Adrenal gland (tissue), 12 donors: Measurements from ENCODE around the gene ARHGEF39. TPM values are rescaled to one million over a fixed set of nuclear protein-coding genes. Genes with fewer than 3 reads are reported as not detected.

Experiments
- DNase-seq, 7 donors: peaks; one replicate each; pipeline ENCODE4 v3.0.0-alpha.2; 2019 to 2020
- H3K27ac ChIP-seq, 5 donors: fragments of 200-600 bp; sonication (generic) in 4 of 5; 1 replicate in 3 of 5; 2 replicates in 2 of 5; pipeline versions ENCODE4 v1.5.1 to v1.8.0; 2016 to 2020; ENCODE audit warnings: mild to moderate bottlenecking in 1 of 5
- H3K27me3 ChIP-seq: fragments of 200-600 bp; 2 replicates; pipeline ENCODE4 v1.8.0; 2021
- H3K36me3 ChIP-seq, 2 donors: fragments of 200-600 bp; replicated peaks in 1 of 2; 1 replicate in 1 of 2; 2 replicates in 1 of 2; pipeline versions ENCODE4 v1.5.1 to v1.8.0; 2018 to 2022
- H3K4me1 ChIP-seq, 2 donors: fragments of 200-600 bp; replicated peaks in 1 of 2; 1 replicate in 1 of 2; 2 replicates in 1 of 2; pipeline versions ENCODE4 v1.5.1 to v1.8.0; 2018 to 2021
- H3K4me3 ChIP-seq, 4 donors: fragments of 200-600 bp; sonication (generic) in 3 of 4; one replicate each; pipeline ENCODE4 v1.5.1; 2016 to 2018
- H3K9me3 ChIP-seq, 3 donors: fragments of 200-600 bp; sonication (generic) in 1 of 3; replicated peaks in 1 of 3; 1 replicate in 2 of 3; 2 replicates in 1 of 3; pipeline versions ENCODE4 v1.5.1 to v1.8.0; 2016 to 2021
- POLR2A ChIP-seq, 2 donors: fragments of 450-650 bp; IDR thresholded peaks; one replicate each; pipeline ENCODE4 v1.6.1; 2017; ENCODE audit warnings: antibody characterized with exemption in 2 of 2, mild to moderate bottlenecking in 2 of 2, moderate library complexity in 1 of 2
- WGBS, 4 donors: extraction: QIAGEN DNeasy Blood & Tissue Kit in 2 of 4; methylation state at CpG; one replicate each; pipeline versions ENCODE4 v1.1.5 to v1.1.7; 2013 to 2017; 5-methylcytosine and 5-hydroxymethylcytosine counted together
- intact Hi-C, 2 donors: fragments of 100-400 bp; cut with DNase I; formaldehyde crosslinking; loops; one replicate each; pipeline versions ENCODE4 v1.14.1 to v1.15.0; 2022 to 2023
- polyA plus RNA-seq, 3 donors: library from polyadenylated mRNA; stranded (reverse); fragments of 200-250 nt in 2 of 3; fragments of 350-450 nt in 1 of 3; fragmentation: Illumina TruSeq in 1 of 3; extraction: RNeasy Lipid Tissue Mini Kit (QIAGEN cat#74804) in 1 of 3; gene quantifications; one replicate each; pipeline ENCODE4 v1.2.3, GENCODE V29; 2013 to 2014
- total RNA-seq, 9 donors: library from RNA; depleted of rRNA in 4 of 9; stranded (reverse); fragments of >200 nt in 4 of 9; fragments of 120-200 nt in 1 of 9; fragmentation: NEBNext Ultra II Directional in 1 of 9; extraction: Animal tissue kit (Norgen Biotek cat#: 25700) in 1 of 9; gene quantifications; one replicate each; pipeline versions ENCODE4 v1.1.0 to v1.2.4, GENCODE V29; 2013 to 2023
- TF ChIP-seq, protein P1 (sequence below), 6 experiments: fragments of 450-650 bp in 4 of 6; fragments of 200-600 bp in 2 of 6; sonication (generic) in 1 of 6; IDR thresholded peaks; 1 replicate in 5 of 6; 2 replicates in 1 of 6; pipeline versions ENCODE4 v1.5.1 to v1.8.0; 2016 to 2021; ENCODE audit warnings: antibody characterized with exemption in 6 of 6, mild to moderate bottlenecking in 2 of 6, moderate library complexity in 1 of 6
- donor health status: healthy with polysubstance abuse.
- donor health status: Bipolar disorder and iron deficiency.
- donor health status: DM: yes; HTN: yes; CAD: no.
- donor health status: DM: no; HTN: no; CAD: no.
- donor health status: DM: no; HTN: no; CAD: no.
- donor health status: DM: yes; HTN: yes; CAD: no.

Gene ARHGEF39
- total and polyA plus RNA-seq, 12 donors, result 0.42 to 18.4 (median 1.2) TPM

DNA sequence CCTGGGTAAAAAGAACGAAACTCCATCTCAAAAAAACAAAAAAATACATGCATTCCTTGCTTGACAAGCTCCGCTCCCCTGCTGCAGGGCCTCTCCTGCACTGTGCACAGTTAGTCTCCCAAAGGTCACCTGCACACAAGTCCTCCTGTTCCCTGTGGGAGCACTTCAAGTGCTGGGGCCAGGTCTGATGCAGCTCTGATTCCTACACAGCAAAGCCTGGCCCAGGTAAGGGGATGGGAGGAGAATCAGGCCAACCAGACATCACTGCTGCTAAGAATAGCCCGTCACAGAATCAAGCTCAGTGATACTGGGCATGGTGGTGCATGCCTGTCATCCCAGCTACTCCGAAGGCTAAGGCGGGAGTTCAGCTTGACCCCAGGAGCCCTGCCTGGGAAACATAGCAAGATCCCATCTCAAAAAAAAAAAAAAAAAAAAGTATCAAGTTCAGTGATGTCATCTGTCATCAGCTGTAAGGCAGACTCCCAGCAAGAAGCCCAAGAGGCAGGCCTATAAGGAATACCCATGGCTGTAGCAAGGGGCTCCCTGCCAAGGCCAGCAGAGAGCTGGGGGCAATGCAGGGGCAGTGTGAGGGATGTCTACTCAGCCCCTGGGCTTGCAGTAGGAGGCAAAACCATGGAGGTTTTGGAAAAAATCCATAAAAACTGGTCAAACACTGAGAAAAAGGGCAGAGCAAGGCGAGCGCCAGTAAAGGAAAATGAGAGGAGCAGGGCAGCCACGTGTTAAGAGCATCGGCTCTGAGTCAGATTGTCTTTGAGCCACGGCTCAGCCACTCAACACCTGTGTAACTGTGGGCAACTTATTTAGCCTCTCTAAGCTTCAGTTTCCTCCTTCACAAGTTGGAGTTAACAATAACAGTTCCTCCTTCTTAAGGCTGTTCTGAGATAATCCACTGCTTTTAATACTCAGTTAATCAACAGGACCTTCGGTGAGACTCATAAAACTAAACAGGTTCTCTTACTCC, 21.5 kb upstream of the ARHGEF39 start:
- Histone ChIP-seq H3K36me3 (peaks cover 0 to 34% of the 10 kb centered on the region in 2 donors), H3K27me3 (no peaks in the 10 kb centered on the region), H3K27ac (peak overlapping the region in 3 of 5 donors; percentile 21 to 89 (median 31)), H3K9me3 (no peaks in the 10 kb centered on the region), H3K4me3 (no peak overlapping the region), H3K4me1 (peaks cover 24 to 36% of the 10 kb centered on the region in 2 donors)
- peak in 1 of 7 donors; percentile 52 for DNase-seq
- TF ChIP-seq POLR2A (IDR thresholded peaks at IDR 0.05), result no peak
- TF ChIP-seq, protein P1, sequence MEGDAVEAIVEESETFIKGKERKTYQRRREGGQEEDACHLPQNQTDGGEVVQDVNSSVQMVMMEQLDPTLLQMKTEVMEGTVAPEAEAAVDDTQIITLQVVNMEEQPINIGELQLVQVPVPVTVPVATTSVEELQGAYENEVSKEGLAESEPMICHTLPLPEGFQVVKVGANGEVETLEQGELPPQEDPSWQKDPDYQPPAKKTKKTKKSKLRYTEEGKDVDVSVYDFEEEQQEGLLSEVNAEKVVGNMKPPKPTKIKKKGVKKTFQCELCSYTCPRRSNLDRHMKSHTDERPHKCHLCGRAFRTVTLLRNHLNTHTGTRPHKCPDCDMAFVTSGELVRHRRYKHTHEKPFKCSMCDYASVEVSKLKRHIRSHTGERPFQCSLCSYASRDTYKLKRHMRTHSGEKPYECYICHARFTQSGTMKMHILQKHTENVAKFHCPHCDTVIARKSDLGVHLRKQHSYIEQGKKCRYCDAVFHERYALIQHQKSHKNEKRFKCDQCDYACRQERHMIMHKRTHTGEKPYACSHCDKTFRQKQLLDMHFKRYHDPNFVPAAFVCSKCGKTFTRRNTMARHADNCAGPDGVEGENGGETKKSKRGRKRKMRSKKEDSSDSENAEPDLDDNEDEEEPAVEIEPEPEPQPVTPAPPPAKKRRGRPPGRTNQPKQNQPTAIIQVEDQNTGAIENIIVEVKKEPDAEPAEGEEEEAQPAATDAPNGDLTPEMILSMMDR (IDR thresholded peaks at IDR 0.05), result no peak
- intact Hi-C loops, result no loop called here
- WGBS, 4 donors, result 59 to 71% (median 64%) methylated on average over 11 of the region's 11 CpGs

DNA sequence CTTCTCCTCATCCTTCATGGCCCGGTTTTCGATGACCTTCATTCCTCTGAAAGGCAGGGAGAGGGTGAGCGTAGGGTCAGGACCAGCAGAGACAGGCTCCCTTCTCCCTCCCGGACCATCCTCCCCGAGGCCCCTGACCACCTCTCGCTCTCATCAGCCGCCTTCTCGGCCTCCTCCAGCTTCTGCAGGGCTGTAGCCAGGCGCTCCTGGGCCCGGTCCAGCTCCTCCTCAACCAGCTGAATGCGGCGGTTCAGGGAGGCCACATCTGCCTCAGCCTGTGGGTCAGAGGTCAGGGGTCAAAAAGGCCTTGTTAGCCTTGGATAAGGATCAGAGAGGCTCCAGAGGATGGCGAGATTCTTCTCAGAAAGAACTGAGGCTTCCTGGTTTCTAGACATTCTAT, 20.5 kb upstream of the ARHGEF39 start:
- no peak for DNase-seq
- H3K9me3 ChIP-seq, result no peaks in the 10 kb centered on the region
- no peak overlapping the region for H3K4me3 ChIP-seq
- 72 to 76% (median 72%) methylated on average over 11 to 13 of the region's 13 CpGs for WGBS, 4 donors
- H3K36me3 ChIP-seq, result peaks cover 0 to 34% of the 10 kb centered on the region in 2 donors
- no peak for TF ChIP-seq POLR2A (IDR thresholded peaks at IDR 0.05)
- TF ChIP-seq, protein P1 (IDR thresholded peaks at IDR 0.05), result no peak
- H3K4me1 ChIP-seq, result peaks cover 24 to 31% of the 10 kb centered on the region in 2 donors
- no peak overlapping the region for H3K27ac ChIP-seq
- no peaks in the 10 kb centered on the region for H3K27me3 ChIP-seq
- intact Hi-C loops, result no loop called here

DNA sequence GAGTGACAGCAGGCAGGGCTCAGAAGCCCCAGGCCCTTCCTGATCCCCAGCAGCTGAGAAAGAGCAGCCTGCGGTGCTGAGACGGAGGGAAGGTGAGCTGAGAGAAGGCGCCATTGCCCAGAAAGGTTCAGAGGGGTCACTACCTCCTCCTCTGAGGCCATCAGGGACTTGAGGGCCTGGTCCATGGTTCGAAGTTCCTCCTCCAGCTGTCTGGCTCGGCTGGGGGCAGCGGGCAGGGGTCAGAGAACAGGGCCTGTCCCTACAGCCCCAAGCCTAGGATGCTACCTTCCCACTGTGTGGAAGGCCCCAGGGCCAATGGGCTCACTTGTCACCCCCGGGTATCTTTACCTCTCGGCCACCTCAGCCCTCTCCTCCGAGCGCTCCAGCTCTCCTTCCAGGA, 19.9 kb upstream of the ARHGEF39 start:
- Histone ChIP-seq H3K4me3 (no peak overlapping the region), H3K9me3 (no peaks in the 10 kb centered on the region), H3K4me1 (peaks cover 21 to 31% of the 10 kb centered on the region in 2 donors), H3K36me3 (peaks cover 0 to 34% of the 10 kb centered on the region in 2 donors), H3K27ac (no peak overlapping the region), H3K27me3 (no peaks in the 10 kb centered on the region)
- TF ChIP-seq POLR2A (IDR thresholded peaks at IDR 0.05), result no peak
- TF ChIP-seq, protein P1 (IDR thresholded peaks at IDR 0.05), result no peak
- no peak for DNase-seq
- WGBS, 4 donors, result 92 to 95% (median 93%) methylated on average over 9 to 10 of the region's 10 CpGs
- intact Hi-C loops, result no loop called here

DNA sequence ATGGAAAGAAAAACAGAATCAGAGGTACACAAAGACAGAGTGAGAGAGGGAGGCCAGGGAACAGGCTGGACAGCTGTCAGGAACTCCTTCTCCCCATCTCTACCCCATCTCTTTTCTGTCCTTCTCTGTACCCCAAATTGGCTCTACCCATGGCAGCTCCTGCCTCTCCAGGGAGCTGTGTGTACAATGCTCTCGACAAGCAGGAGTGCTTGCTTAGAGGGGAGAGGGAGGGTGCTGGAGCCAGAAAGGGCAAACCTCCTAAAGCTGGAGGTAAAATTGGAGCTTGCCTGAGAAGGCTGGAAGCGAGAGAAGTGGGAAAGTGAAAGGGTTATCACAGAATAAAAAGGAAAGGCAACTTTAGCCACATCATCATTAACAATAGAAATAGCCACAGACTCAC, 18.3 kb upstream of the ARHGEF39 start:
- no peak for DNase-seq
- Histone ChIP-seq H3K27ac (peak overlapping the region in 2 of 5 donors; percentile 21 to 40), H3K4me1 (peaks cover 15 to 26% of the 10 kb centered on the region in 2 donors), H3K27me3 (no peaks in the 10 kb centered on the region), H3K9me3 (no peaks in the 10 kb centered on the region), H3K4me3 (no peak overlapping the region), H3K36me3 (peaks cover 0 to 34% of the 10 kb centered on the region in 2 donors)
- 67 to 81% (median 70%) methylated on average over 2 of the region's 2 CpGs for WGBS, 4 donors
- TF ChIP-seq POLR2A (IDR thresholded peaks at IDR 0.05), result no peak
- TF ChIP-seq, protein P1 (IDR thresholded peaks at IDR 0.05), result no peak
- intact Hi-C loops, result no loop called here
